HepG2 (cell line): ENCODE measurements around the gene ATXN2. TPM values are rescaled to one million over a fixed set of nuclear protein-coding genes. Genes with fewer than 3 reads are reported as not detected.

Source experiments
- CERS6 ChIP-seq: sonication (generic); formaldehyde crosslinking; IDR thresholded peaks from 2 replicates; pipeline ENCODE4 v1.5.0; 2020; ENCODE audit warnings: missing genetic modification reagents
- CREBL2 ChIP-seq: sonication (generic); formaldehyde crosslinking; IDR thresholded peaks from 2 replicates; pipeline ENCODE4 v1.8.1; 2023; ENCODE audit warnings: missing genetic modification reagents, mild to moderate bottlenecking, borderline replicate concordance
- DMAP1 ChIP-seq: IDR thresholded peaks from 2 replicates; pipeline ENCODE4 v1.6.1; 2016
- EED ChIP-seq: sonication (generic); formaldehyde crosslinking; IDR thresholded peaks from 2 replicates; pipeline ENCODE4 v1.5.0; 2020; ENCODE audit warnings: mild to moderate bottlenecking, missing genetic modification reagents
- ETV6 ChIP-seq: sonication (generic); formaldehyde crosslinking; conservative IDR thresholded peaks from 2 replicates; pipeline ENCODE4 v1.4.0; 2020; ENCODE audit warnings: missing genetic modification reagents
- FOXC1 ChIP-seq: sonication (generic); formaldehyde crosslinking; IDR thresholded peaks from 2 replicates; pipeline ENCODE4 v1.8.0; 2022; ENCODE audit warnings: mild to moderate bottlenecking, missing genetic modification reagents, borderline replicate concordance
- FOXK1 ChIP-seq: sonication (generic); formaldehyde crosslinking; IDR thresholded peaks from 2 replicates; pipeline ENCODE4 v1.4.0; 2020; ENCODE audit warnings: low read depth, missing genetic modification reagents, borderline replicate concordance
- ONECUT2 ChIP-seq: sonication (generic); formaldehyde crosslinking; IDR thresholded peaks from 2 replicates; pipeline ENCODE4 v1.4.0; 2020; ENCODE audit warnings: missing genetic modification reagents
- POLR2AphosphoS5 ChIP-seq: IDR thresholded peaks from 2 replicates; pipeline ENCODE4 v1.6.1; 2012; ENCODE audit warnings: low read depth, low read length
- SMARCE1 ChIP-seq: fragments of 450-650 bp; IDR thresholded peaks from 2 replicates; pipeline ENCODE4 v1.6.1; 2017; ENCODE audit warnings: borderline replicate concordance
- SNAPC2 ChIP-seq: sonication (generic); formaldehyde crosslinking; IDR thresholded peaks from 2 replicates; pipeline ENCODE4 v1.8.1; 2022; ENCODE audit warnings: mild to moderate bottlenecking, missing genetic modification reagents
- SRSF4 ChIP-seq: fragments of 200-400 bp; formaldehyde crosslinking; IDR thresholded peaks from one replicate; pipeline ENCODE4 v1.6.1; 2018; ENCODE audit warnings: mild to moderate bottlenecking, low read depth, low read length, moderate library complexity; ENCODE audit not compliant: poor library complexity, severe bottlenecking
- THAP8 ChIP-seq: sonication (generic); formaldehyde crosslinking; IDR thresholded peaks from 2 replicates; pipeline ENCODE4 v1.5.1; 2020; ENCODE audit warnings: missing genetic modification reagents, mild to moderate bottlenecking, borderline replicate concordance
- ZFP91 ChIP-seq: sonication (generic); formaldehyde crosslinking; IDR thresholded peaks from 2 replicates; pipeline ENCODE4 v1.9.0; 2022; ENCODE audit warnings: missing genetic modification reagents, mild to moderate bottlenecking, borderline replicate concordance
- ZNF24 ChIP-seq: fragments of 450-650 bp; IDR thresholded peaks from 2 replicates; pipeline ENCODE4 v1.6.1; 2017; ENCODE audit warnings: antibody characterized with exemption, mild to moderate bottlenecking
- ZNF510 ChIP-seq: sonication (generic); formaldehyde crosslinking; IDR thresholded peaks from 2 replicates; pipeline ENCODE4 v1.4.0; 2020; ENCODE audit warnings: low read depth, mild to moderate bottlenecking, missing genetic modification reagents
- ZNF567 ChIP-seq: sonication (generic); formaldehyde crosslinking; IDR thresholded peaks from 2 replicates; pipeline ENCODE4 v1.8.1; 2023; ENCODE audit warnings: mild to moderate bottlenecking, missing genetic modification reagents, borderline replicate concordance
- ZNF670 ChIP-seq: sonication (generic); formaldehyde crosslinking; IDR thresholded peaks from 2 replicates; pipeline ENCODE4 v1.8.0; 2022; ENCODE audit warnings: mild to moderate bottlenecking, missing genetic modification reagents, borderline replicate concordance
- ZSCAN22 ChIP-seq: sonication (generic); formaldehyde crosslinking; IDR thresholded peaks from 2 replicates; pipeline ENCODE4 v1.4.0; 2020; ENCODE audit warnings: mild to moderate bottlenecking, missing genetic modification reagents
- polyA plus RNA-seq, 8 experiments: library from polyadenylated mRNA; depleted of rRNA in 3 of 8; stranded (reverse) in 7 of 8; unstranded in 1 of 8; fragments of >200 nt; fragmentation: Illumina TruSeq in 4 of 8; extraction: Trizol in 4 of 8; gene quantifications; 2 replicates each; pipeline versions ENCODE4 v1.2.1 to v1.2.3, GENCODE V29; 2011 to 2016; ENCODE audit warnings: low read depth in 4 of 8, missing spikeins in 1 of 8, mixed read lengths in 1 of 8; ENCODE audit not compliant: insufficient read depth in 1 of 8
- total RNA-seq, 5 experiments: library from RNA; depleted of rRNA; stranded (reverse); fragments of >200 nt; fragmentation: Illumina TruSeq; extraction: Trizol; gene quantifications; 2 replicates each; pipeline ENCODE4 v1.2.3, GENCODE V29; 2016; ENCODE audit warnings: low read depth in 1 of 5
- TF ChIP-seq, protein P1 (sequence below): sonication (generic); formaldehyde crosslinking; IDR thresholded peaks from 2 replicates; pipeline ENCODE4 v1.9.0; 2021; ENCODE audit warnings: mild to moderate bottlenecking, missing genetic modification reagents

ATXN2 gene
- total and polyA plus RNA-seq, 2 of the 13 experiments (the other 11 are each of a cell fraction or from before 2014, with no cell fraction given) = 18.1 to 27.1 TPM

GRCh38 chr12:111599453-111600204 is 514 bp upstream of the ATXN2 start (continued):
- TF ChIP-seq, protein P1, sequence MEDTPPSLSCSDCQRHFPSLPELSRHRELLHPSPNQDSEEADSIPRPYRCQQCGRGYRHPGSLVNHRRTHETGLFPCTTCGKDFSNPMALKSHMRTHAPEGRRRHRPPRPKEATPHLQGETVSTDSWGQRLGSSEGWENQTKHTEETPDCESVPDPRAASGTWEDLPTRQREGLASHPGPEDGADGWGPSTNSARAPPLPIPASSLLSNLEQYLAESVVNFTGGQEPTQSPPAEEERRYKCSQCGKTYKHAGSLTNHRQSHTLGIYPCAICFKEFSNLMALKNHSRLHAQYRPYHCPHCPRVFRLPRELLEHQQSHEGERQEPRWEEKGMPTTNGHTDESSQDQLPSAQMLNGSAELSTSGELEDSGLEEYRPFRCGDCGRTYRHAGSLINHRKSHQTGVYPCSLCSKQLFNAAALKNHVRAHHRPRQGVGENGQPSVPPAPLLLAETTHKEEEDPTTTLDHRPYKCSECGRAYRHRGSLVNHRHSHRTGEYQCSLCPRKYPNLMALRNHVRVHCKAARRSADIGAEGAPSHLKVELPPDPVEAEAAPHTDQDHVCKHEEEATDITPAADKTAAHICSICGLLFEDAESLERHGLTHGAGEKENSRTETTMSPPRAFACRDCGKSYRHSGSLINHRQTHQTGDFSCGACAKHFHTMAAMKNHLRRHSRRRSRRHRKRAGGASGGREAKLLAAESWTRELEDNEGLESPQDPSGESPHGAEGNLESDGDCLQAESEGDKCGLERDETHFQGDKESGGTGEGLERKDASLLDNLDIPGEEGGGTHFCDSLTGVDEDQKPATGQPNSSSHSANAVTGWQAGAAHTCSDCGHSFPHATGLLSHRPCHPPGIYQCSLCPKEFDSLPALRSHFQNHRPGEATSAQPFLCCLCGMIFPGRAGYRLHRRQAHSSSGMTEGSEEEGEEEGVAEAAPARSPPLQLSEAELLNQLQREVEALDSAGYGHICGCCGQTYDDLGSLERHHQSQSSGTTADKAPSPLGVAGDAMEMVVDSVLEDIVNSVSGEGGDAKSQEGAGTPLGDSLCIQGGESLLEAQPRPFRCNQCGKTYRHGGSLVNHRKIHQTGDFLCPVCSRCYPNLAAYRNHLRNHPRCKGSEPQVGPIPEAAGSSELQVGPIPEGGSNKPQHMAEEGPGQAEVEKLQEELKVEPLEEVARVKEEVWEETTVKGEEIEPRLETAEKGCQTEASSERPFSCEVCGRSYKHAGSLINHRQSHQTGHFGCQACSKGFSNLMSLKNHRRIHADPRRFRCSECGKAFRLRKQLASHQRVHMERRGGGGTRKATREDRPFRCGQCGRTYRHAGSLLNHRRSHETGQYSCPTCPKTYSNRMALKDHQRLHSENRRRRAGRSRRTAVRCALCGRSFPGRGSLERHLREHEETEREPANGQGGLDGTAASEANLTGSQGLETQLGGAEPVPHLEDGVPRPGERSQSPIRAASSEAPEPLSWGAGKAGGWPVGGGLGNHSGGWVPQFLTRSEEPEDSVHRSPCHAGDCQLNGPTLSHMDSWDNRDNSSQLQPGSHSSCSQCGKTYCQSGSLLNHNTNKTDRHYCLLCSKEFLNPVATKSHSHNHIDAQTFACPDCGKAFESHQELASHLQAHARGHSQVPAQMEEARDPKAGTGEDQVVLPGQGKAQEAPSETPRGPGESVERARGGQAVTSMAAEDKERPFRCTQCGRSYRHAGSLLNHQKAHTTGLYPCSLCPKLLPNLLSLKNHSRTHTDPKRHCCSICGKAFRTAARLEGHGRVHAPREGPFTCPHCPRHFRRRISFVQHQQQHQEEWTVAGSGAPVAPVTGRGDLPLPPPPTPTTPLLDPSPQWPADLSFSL (CRISPR knock-in tag) = no peak
- TF ChIP-seq ZNF567 (0 out of 2 replicates have a peak, but pooled peaks have one; percentile 70), CERS6 (CRISPR knock-in tag) (no peak), SRSF4 (no peak), ZFP91 (CRISPR knock-in tag) (peak; percentile 70; the same call in 1 of the 2 replicates), POLR2AphosphoS5 (peak; percentile 72), EED (CRISPR knock-in tag) (no peak), FOXK1 (CRISPR knock-in tag) (peak; percentile 64; the same call in 1 of the 2 replicates), DMAP1 (CRISPR knock-in tag) (peak; percentile 84), ZNF670 (peak; percentile 64), ONECUT2 (CRISPR knock-in tag) (no peak), FOXC1 (CRISPR knock-in tag) (peak; percentile 65; the same call in 1 of the 2 replicates), SNAPC2 (CRISPR knock-in tag) (no peak), ZNF510 (CRISPR knock-in tag) (no peak), ZSCAN22 (no peak), ETV6 (peak; percentile 89), ZNF24 (0 out of 2 replicates have a peak, but pooled peaks have one; percentile 8), SMARCE1 (no peak), THAP8 (CRISPR knock-in tag) (no peak), CREBL2 (CRISPR knock-in tag) (0 out of 2 replicates have a peak, but pooled peaks have one; percentile 44)
